K562 (cell line): ENCODE results near the gene ITSN1. TPM values are rescaled to one million over a fixed set of nuclear protein-coding genes. Genes with fewer than 3 reads are reported as not detected.
A peak's percentile ranks its signal among the peaks of the same experiment; 100 is the strongest.

ENCODE experiments used
- ATAC-seq: fragments of 200-7000 bp; cut with Tn5 transposase; 3 replicates; pipeline ENCODE4 v1.9.1; 2020; ENCODE audit warnings: moderate library complexity
- BruUV-seq: library from RNA; stranded (reverse); fragments of 400-500 nt; replicated peaks from 2 replicates; lab custom pipeline; 2021; lab: Mats Ljungman, UMichigan
- CTCF ChIA-PET: fragments of 300-600 bp; formaldehyde crosslinking; extraction: SDS; loops from one replicate; lab custom pipeline; 2021; ENCODE audit warnings: low intra/inter-chr PET ratio; lab: Yijun Ruan, JAX
- POLR2A ChIA-PET: fragments of 300-600, 350-650 bp; sonication (Branson Sonifier 250); formaldehyde crosslinking; extraction: SDS; loops from one replicate; lab custom pipeline; 2021; ENCODE audit warnings: antibody characterized with exemption, inconsistent platforms; lab: Yijun Ruan, JAX
- DNase-seq, 4 experiments: peaks; one replicate each; pipeline versions ENCODE4 v3.0.0 to v3.0.0-alpha.2; 2011 to 2018; ENCODE audit warnings: low spot score in 3 of 4, mixed read lengths in 3 of 4; ENCODE audit errors: extremely low read depth in 1 of 4
- FAIRE-seq: peaks from 2 replicates; lab custom pipeline; 2011; peaks lifted over from hg19 to GRCh38; lab: Jason Lieb, UNC
- H2AFZ ChIP-seq: 2 replicates; pipeline ENCODE4 v1.6.0; 2011; ENCODE audit warnings: low read depth, low read length, control low read depth, inconsistent platforms
- H3K27ac ChIP-seq: fragments of 200-600 bp; 3 replicates; pipeline ENCODE4 v1.8.0; 2011; ENCODE audit warnings: low read depth, mild to moderate bottlenecking, control low read depth, inconsistent platforms, low read length, moderate library complexity, mixed read lengths; ENCODE audit errors: extremely low read depth
- H3K27me3 ChIP-seq, 2 experiments: fragments of 300-600 bp in 1 of 2; 2 replicates in 1 of 2; 3 replicates in 1 of 2; pipeline versions ENCODE4 v1.6.0 to v1.8.0; 2011; ENCODE audit warnings: inconsistent platforms in 2 of 2, low read length in 2 of 2, mild to moderate bottlenecking in 1 of 2, mixed read lengths in 1 of 2, moderate library complexity in 1 of 2; ENCODE audit not compliant: control insufficient read depth in 2 of 2, insufficient read depth in 2 of 2
- H3K36me3 ChIP-seq: fragments of 300-600 bp; 3 replicates; pipeline ENCODE4 v1.8.0; 2011; ENCODE audit warnings: mild to moderate bottlenecking, low read length, inconsistent platforms; ENCODE audit not compliant: control insufficient read depth, insufficient read depth
- H3K4me1 ChIP-seq, 2 experiments: fragments of 200-600 bp in 1 of 2; replicated peaks in 1 of 2; 2 replicates in 1 of 2; 3 replicates in 1 of 2; pipeline versions ENCODE4 v1.5.1 to v1.8.0; 2011; ENCODE audit warnings: inconsistent platforms in 2 of 2, low read length in 2 of 2, mild to moderate bottlenecking in 1 of 2, mixed read lengths in 1 of 2, moderate library complexity in 1 of 2; ENCODE audit not compliant: control insufficient read depth in 2 of 2, insufficient read depth in 2 of 2
- H3K4me2 ChIP-seq: 2 replicates; pipeline ENCODE4 v1.6.1; 2011; ENCODE audit warnings: low read length, control low read depth, inconsistent platforms, mixed read lengths; ENCODE audit not compliant: insufficient read depth
- H3K4me3 ChIP-seq: fragments of 200-600 bp; sonication (generic), shearing (Covaris generic); 2 replicates; pipeline ENCODE4 v1.5.1; 2016; ENCODE audit warnings: control low read depth, inconsistent platforms
- H3K79me2 ChIP-seq: fragments of 200-600 bp; 3 replicates; pipeline ENCODE4 v1.8.0; 2011; ENCODE audit warnings: low read length, inconsistent platforms; ENCODE audit not compliant: control insufficient read depth, insufficient read depth
- H3K9ac ChIP-seq, 2 experiments: 2 replicates each; pipeline versions ENCODE4 v1.6.0 to v1.6.1; 2011; ENCODE audit warnings: low read depth in 2 of 2, low read length in 2 of 2, control low read depth in 1 of 2, inconsistent platforms in 1 of 2, mild to moderate bottlenecking in 1 of 2, mixed read lengths in 1 of 2; ENCODE audit not compliant: insufficient read depth in 1 of 2
- H3K9me1 ChIP-seq: one replicate; pipeline ENCODE4 v1.6.0; 2011; ENCODE audit warnings: inconsistent platforms, mild to moderate bottlenecking, low read length, moderate library complexity; ENCODE audit not compliant: control insufficient read depth, insufficient read depth
- H3K9me3 ChIP-seq: replicated peaks from 2 replicates; pipeline ENCODE4 v1.5.1; 2011; ENCODE audit warnings: low read depth, low read length, inconsistent platforms; ENCODE audit not compliant: control insufficient read depth, insufficient read depth
- H4K20me1 ChIP-seq: replicated peaks from 2 replicates; pipeline ENCODE4 v1.6.1; 2011; ENCODE audit warnings: low read length, inconsistent platforms, mixed read lengths; ENCODE audit not compliant: control insufficient read depth, insufficient read depth
- ARID3A ChIP-seq: IDR thresholded peaks from 2 replicates; pipeline ENCODE4 v1.6.1; 2012; ENCODE audit warnings: low read depth, low read length, improper control_type of control experiment, borderline replicate concordance
- CTBP1 ChIP-seq: fragments of 450-650 bp; IDR thresholded peaks from 2 replicates; pipeline ENCODE4 v1.6.1; 2016; ENCODE audit warnings: borderline replicate concordance
- POLR2A ChIP-seq: fragments of 450-650 bp; conservative IDR thresholded peaks from 2 replicates; pipeline ENCODE4 v1.6.1; 2016
- POLR2G ChIP-seq: fragments of 200-400 bp; formaldehyde crosslinking; IDR thresholded peaks from 2 replicates; pipeline ENCODE4 v1.6.1; 2017; ENCODE audit warnings: low read depth, mild to moderate bottlenecking, antibody characterized with exemption, low read length, moderate library complexity
- PRMT5 ChIP-seq: sonication (generic); formaldehyde crosslinking; IDR thresholded peaks from 2 replicates; pipeline ENCODE4 v1.5.0; 2020; ENCODE audit warnings: missing genetic modification reagents
- SUPT5H ChIP-seq: fragments of 450-650 bp; IDR thresholded peaks from 2 replicates; pipeline ENCODE4 v1.6.1; 2016
- USF2 ChIP-seq: sonication (generic); formaldehyde crosslinking; IDR thresholded peaks from 2 replicates; pipeline ENCODE4 v1.5.0; 2020; ENCODE audit warnings: missing genetic modification reagents
- WGBS: fragments of 100-300 bp; shearing (Covaris generic); methylation state at CpG from one replicate; pipeline ENCODE4 v1.1.6; 2016; ENCODE audit warnings: low coverage, mixed read lengths; ENCODE audit not compliant: insufficient coverage; ENCODE audit errors: missing lambda C conversion rate; 5-methylcytosine and 5-hydroxymethylcytosine counted together
- in situ Hi-C: fragments of 300-500 bp; cut with MboI; formaldehyde crosslinking; loops from 4 replicates; pipeline ENCODE4 v1.15.0; 2018; ENCODE audit warnings: inconsistent platforms, mixed read lengths
- intact Hi-C: fragments of 100-400 bp; cut with micrococcal nuclease; formaldehyde crosslinking; loops from 2 replicates; pipeline ENCODE4 v1.14.2; 2022
- polyA plus RNA-seq, 8 experiments: library from polyadenylated mRNA; depleted of rRNA in 4 of 8; stranded (reverse) in 5 of 8; unstranded in 3 of 8; fragments of >200 nt; fragmentation: Nextera tagmentation in 2 of 8; fragmentation: Illumina TruSeq in 1 of 8; extraction: Ambion mirVana in 2 of 8; extraction: Trizol in 1 of 8; gene quantifications; 2 replicates each; pipeline versions ENCODE4 v1.2.1 to v1.2.3, GENCODE V29; 2011 to 2014; ENCODE audit warnings: inconsistent platforms in 1 of 8, missing spikeins in 1 of 8
- total RNA-seq, 7 experiments: library from RNA; depleted of rRNA in 6 of 7; stranded (reverse); fragments of >200 nt in 6 of 7; fragmentation: Illumina TruSeq in 2 of 7; extraction: Trizol in 2 of 7; gene quantifications; 2 replicates each; pipeline versions ENCODE4 v1.2.1 to v1.2.3, GENCODE V29; 2011 to 2021; ENCODE audit warnings: low replicate concordance in 1 of 7
- TF ChIP-seq, protein P1 (sequence below): IDR thresholded peaks from 2 replicates; pipeline ENCODE4 v1.6.1; 2014; ENCODE audit warnings: antibody characterized with exemption

The ITSN1 gene
- total and polyA plus RNA-seq, 9 of the 15 experiments (the other 6 are each of a cell fraction or from before 2014, with no cell fraction given) = 1.1 to 12.6 (median 4.8) TPM

GRCh38 chr21:33901412-33902288 is 259.3 kb downstream of the ITSN1 start (continued):
- no peak for TF ChIP-seq ARID3A

DNA sequence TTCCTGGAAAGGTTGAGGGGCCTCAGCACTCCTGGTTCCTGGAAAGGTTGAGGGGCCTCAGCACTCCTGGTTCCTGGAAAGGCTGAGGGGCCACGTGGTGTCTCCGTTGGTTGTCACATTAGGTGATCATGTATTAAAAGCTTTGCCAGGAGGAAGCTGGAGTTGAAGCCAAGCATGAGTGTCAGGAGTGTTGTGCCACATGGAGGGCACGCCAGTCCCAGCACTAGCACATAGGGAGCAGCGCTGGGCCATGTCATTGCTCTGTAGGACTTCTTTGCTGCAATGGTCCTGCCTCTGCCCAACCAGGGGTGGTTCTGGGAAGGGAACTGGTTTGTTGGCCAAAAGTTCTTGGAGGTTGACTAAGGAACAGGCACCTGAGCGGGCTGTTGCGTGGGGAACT is 260.0 kb downstream of the ITSN1 start:
- Histone ChIP-seq H3K79me2 (no peaks in the 10 kb centered on the region), H3K4me1 (peaks cover 6% of the 10 kb centered on the region in 2 experiments; a peak in 3 of 5 replicates)
- in situ Hi-C loops = no loop called here
- BruUV-seq = no TSS peak
- WGBS = 58% methylated on average over 6 of the region's 6 CpGs
- TF ChIP-seq PRMT5 (CRISPR knock-in tag) (no peak), CTBP1 (no peak), POLR2A (peak; percentile 45; the same call in 1 of the 2 replicates), SUPT5H (peak; percentile 54), USF2 (peak; percentile 30; the same call in 1 of the 2 replicates), POLR2G (0 out of 2 replicates have a peak, but pooled peaks have one; percentile 2)
- TF ChIP-seq, protein P1, sequence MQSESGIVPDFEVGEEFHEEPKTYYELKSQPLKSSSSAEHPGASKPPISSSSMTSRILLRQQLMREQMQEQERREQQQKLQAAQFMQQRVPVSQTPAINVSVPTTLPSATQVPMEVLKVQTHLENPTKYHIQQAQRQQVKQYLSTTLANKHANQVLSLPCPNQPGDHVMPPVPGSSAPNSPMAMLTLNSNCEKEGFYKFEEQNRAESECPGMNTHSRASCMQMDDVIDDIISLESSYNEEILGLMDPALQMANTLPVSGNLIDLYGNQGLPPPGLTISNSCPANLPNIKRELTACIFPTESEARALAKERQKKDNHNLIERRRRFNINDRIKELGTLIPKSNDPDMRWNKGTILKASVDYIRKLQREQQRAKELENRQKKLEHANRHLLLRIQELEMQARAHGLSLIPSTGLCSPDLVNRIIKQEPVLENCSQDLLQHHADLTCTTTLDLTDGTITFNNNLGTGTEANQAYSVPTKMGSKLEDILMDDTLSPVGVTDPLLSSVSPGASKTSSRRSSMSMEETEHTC = no peak
- TF ChIP-seq, all 486 proteins: peak for 4
- H3K4me3 ChIP-seq = no peak overlapping the region
- ChIA-PET POLR2A (interaction anchor here (0.6 to 2.9 kb wide), 5 partner anchors 9 to 171 kb away, joined by 3 to 15 read pairs (median 4); partner anchors contain the start of gene ATP5PO), CTCF (interaction anchor here (0.8 kb wide), 1 partner anchor 702 kb away, joined by 3 read pairs; no protein-coding TSS in a partner anchor)
- no peak overlapping the region for H3K27ac ChIP-seq
- H3K9me3 ChIP-seq = no peaks in the 10 kb centered on the region
- ATAC-seq (peak; percentile 54), DNase-seq (no peak), FAIRE-seq (peak; percentile 37)
- no peaks in the 10 kb centered on the region for H3K27me3 ChIP-seq
- no peak overlapping the region; a peak in 1 of 4 replicates for H3K9ac ChIP-seq
- no peak overlapping the region for H2AFZ ChIP-seq
- 0 out of 2 replicates have a peak, but pooled peaks cover 4% of the 10 kb centered on the region for H4K20me1 ChIP-seq
- no peaks in the 10 kb centered on the region for H3K9me1 ChIP-seq
- no peak overlapping the region for H3K4me2 ChIP-seq
- intact Hi-C loops = no loop called here
- H3K36me3 ChIP-seq = peaks cover 58% of the 10 kb centered on the region
